NCI-H69 (cell line): ENCODE data around the gene FILIP1.

ENCODE experiments used
- DNase-seq: peaks from one replicate; lab custom pipeline; 2025; lab: John Stamatoyannopoulos, UW

The FILIP1 gene

DNA sequence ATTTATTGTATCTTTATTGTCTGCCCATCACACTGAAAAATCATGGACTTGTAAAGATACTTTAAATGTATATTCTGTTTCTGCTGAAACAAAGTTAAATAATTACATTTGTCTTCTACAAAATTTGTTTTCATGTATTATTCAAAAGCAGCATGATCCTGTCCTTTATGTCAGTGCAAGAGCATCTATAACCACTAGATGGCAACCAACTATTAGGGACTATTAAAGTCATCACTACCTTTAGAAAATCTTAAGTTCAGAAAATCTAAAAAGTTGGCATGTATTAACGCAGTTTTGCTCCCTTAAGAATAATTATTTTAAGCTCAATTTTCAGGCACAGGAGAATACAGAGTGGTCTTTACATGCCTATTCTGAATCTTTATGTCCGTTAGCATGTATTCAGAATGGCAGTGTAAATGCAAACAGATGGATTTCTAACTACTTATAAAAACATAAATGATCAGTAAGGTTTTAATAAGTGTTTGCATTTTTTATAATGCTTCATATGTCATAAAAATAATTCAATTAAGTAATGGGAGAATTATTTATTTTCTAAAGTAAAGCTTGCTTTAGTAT is 226.8 kb downstream of the FILIP1 start:
- peak; percentile 66 for DNase-seq

DNA sequence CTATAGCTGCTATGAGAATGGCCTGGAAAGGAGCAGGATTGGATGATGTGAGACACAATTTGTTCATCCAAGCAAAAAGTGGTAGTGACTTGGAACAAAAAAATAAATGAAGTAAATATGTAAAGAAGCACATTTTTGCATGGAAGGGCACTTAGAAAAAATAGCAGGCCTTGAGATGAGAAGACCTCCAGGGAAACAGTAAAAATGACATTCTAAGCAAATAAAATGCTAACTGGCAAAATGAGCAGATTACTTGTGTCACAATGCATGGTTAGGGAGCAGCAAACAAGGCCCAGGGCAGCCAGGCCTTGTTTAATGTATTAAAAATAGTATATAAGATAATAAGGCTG is 230.2 kb downstream of the FILIP1 start:
- no peak for DNase-seq

DNA sequence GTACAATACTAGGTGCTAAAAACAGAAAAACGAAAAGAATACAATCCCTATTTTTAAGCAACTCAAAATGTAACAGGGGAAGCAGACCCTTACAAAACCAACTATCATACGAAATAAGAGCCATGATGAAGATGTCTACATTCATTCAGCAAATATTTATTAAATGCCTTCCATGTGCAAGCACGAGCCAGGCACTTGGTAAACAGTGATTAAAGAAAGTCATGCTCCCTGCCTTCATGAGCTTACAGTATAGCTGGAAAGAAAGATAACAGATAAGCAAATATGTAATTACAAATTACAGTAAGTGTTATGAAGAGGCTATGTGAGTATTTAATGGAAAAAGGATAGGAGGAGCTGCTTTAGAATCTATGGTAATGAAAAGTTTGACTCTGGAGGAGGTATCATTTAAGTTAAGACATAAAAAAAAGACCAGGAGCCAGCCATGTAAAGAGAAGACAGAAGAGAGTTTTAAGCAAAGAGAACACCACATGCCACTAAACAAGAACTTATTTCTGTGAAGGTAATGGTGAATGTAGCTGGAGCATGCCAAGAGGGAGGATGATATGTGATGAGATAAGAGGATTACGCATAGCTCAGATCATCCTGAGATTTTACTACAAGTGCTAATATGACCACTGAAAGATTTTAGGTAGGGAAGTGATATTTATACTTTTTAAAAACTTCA is 230.7 kb downstream of the FILIP1 start:
- no peak for DNase-seq

DNA sequence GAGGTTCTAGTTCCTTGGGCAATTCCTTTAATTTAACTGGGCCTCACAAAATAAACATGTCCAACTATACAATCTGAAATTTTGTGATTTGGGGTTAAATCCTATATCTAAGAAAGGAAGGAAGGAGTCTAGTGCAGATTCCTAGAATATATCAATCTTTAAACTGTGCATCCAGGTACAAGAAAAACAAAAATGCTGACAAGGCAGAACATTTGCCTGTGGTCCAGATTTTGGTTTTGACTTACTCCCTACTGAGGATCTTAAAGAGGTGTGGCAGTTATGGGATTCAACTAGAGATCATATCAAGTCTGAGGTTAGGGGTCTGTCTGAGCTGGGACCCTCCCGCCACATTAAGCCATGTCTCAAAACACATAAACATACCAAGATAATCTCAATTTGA is 232.3 kb downstream of the FILIP1 start:
- no peak for DNase-seq

DNA sequence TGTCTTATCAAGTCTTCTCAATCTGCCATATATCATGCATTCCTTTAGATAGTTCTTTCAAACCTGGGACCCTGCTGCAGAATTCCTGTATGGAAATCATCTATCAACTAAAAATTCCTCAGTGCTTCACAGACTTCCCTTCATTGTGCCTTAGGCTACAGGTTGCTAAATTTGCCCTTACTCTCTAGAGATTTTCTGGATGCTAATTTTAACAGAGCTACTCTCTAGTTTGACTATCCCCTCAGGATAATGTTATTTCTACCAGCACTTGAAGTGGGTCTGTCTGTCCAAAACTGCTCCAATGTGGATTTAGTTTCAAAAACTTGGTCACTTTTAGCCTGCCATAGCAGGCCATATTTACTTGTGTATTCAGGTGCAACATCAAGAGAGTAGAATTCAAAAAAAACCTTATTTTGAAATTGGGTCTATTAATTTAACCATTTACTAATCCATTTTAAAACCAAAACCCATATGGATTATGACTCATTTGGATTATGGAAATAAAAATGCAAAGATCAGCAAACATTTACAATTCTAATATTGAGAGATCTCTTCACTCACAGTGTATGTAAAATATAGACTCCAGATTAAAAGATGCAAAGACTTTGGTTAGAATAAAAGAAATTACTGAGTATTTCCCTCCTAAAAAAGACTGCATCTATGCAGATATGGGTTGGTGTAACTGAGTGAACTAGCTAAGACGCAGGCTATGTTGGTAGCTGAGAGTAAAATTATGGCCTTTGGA is 236.1 kb downstream of the FILIP1 start:
- no peak for DNase-seq

DNA sequence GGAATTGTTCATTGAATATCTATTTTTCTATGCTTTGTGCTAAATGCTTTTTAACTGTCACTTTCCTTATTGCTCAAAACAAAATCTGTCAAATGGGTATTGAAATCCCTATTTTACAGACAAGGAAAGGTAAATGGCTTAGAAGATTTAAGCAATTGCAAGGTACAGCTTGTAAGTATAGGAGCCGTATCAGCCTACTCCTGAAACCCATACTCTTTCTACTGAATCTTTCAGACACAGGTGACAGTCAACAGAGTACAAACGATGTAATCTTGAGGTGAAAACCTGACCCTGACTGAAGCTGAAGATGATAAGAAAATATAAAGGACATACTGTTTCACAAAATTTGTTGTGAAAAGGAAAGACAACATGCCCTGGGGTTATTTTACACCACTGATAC is 243.0 kb downstream of the FILIP1 start:
- DNase-seq, result no peak

DNA sequence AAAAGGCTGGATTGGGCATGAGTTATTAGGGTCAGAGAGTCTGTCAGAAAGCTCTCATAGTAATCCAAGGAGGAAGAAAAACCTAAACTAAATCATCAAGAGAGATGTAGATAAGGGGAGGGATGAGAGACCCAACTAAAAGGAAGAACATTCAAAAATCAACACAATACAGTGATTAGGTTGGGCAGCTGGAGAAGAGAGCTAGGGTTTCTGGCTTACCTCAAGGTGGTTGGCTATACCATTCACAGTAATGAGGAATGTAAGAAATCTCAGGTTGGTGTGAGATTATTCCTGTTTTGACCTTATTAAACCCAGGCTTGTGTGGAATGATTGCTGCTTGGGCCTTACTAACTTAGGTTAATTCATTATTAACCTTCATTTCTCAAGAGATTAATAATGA is 243.8 kb downstream of the FILIP1 start:
- no peak for DNase-seq

DNA sequence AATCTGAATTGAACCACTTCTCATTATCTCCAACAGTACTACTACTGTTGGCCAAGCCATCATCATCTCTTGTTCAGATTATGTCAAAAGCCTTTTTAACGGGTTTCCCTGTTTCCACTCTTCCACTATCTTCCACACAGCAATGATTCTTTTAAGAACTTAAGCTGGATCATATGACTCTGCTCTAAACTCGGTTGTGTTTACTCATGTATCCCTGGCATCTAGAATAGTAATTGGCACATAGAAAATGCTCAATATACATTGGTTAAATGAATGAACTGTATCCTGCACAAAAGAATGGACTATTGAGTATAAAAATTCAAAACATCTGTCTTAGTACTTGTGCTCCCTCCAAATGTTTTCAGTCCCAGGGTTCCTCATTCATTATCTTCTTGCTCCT is 247.2 kb downstream of the FILIP1 start:
- no peak for DNase-seq

DNA sequence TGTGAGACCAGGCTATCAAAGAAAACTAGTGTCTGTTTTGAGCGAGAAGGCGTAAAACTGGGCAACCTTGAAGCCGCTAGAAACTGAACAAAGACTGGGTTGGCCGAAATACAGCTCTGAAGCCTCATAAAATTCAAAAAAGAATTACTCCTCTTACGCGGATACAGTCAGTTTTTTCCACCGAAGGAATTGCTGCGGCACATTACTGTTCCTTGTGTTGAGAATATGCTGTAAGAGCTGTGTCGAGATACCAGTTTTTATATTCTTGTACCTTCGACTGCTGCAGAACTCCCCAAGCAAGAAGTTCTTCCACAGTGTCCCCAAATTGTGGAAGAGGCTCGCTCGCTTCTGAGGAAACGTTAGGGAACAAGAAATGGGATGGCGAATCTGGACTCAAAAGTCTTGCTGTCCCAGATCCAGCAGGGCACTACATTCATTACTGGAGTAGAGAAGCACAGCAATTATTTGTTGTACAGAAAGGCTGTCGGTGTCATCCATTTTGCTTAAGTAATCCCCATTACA is 249.5 kb downstream of the FILIP1 start:
- peak; percentile 55 for DNase-seq

DNA sequence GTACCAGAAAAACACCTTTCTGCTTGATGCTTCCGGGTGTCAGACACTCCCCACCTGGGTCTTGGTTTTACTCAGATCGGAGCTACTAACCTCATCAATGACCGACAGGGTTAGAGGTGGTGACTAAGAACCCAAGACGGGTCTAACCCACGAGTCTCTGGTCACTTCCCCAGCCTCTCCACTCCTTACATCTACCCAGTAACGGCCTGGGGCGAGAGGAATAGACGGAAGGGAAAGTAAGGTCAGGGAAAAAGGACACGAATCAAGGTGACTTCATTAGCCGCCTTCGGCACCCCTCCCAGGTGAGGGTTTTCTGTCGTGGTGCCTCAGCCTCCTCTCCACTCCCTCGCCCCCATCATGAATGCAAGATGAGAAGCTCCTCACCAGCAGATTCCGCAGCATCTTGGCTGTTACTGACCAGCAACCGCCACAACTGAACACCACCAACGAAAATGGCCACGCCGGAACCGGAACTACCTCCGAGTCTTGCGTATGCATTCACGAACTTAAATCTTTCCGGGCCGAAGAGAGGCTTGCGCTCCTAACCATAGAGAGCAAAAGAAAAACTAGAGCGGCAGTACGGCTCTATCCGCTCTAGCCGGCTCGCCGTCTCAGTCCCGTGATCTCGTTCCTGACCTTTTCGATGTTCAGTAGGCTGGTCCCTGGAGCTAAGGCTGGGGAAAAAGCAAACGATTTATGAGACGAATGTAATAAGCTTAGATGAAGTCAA is 250.1 kb downstream of the FILIP1 start, which contains the start of gene COX7A2:
Gene COX7A2, minus strand, starts transcription at position 469 of the 730 bp plus-strand sequence. Its CDS starts 67 bp downstream, at position 402.
- peak; percentile 99 for DNase-seq
